Measurements from ENCODE around the gene HMCN1.

DNA sequence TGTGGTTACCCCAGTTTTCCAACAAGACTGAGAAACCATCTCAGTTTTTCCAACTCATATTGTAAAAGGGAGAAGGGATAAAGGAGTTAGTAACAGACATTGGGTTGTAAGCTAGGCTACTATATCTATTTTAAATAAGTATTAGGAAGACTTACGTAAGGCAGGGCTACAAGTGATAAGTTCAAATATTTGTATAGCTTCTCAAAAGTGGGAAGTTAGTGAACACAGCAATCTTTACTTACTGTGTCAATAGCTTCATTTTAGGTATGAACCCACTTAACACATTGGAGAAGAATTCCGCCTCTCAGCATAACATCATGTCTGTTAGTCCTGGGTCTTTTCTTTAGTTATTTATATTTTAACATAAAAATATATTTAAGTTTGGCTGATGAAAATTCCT is 320.7 kb downstream of the HMCN1 start:
- TF ChIP-seq, protein P1, sequence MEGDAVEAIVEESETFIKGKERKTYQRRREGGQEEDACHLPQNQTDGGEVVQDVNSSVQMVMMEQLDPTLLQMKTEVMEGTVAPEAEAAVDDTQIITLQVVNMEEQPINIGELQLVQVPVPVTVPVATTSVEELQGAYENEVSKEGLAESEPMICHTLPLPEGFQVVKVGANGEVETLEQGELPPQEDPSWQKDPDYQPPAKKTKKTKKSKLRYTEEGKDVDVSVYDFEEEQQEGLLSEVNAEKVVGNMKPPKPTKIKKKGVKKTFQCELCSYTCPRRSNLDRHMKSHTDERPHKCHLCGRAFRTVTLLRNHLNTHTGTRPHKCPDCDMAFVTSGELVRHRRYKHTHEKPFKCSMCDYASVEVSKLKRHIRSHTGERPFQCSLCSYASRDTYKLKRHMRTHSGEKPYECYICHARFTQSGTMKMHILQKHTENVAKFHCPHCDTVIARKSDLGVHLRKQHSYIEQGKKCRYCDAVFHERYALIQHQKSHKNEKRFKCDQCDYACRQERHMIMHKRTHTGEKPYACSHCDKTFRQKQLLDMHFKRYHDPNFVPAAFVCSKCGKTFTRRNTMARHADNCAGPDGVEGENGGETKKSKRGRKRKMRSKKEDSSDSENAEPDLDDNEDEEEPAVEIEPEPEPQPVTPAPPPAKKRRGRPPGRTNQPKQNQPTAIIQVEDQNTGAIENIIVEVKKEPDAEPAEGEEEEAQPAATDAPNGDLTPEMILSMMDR (conservative IDR thresholded peaks at IDR 0.05), result no peak
- no peak for TF ChIP-seq ZFX (IDR thresholded peaks at IDR 0.05)

Measured in C4-2B (cell line).